ENCODE results near the gene EIF1.

EIF1 gene

DNA sequence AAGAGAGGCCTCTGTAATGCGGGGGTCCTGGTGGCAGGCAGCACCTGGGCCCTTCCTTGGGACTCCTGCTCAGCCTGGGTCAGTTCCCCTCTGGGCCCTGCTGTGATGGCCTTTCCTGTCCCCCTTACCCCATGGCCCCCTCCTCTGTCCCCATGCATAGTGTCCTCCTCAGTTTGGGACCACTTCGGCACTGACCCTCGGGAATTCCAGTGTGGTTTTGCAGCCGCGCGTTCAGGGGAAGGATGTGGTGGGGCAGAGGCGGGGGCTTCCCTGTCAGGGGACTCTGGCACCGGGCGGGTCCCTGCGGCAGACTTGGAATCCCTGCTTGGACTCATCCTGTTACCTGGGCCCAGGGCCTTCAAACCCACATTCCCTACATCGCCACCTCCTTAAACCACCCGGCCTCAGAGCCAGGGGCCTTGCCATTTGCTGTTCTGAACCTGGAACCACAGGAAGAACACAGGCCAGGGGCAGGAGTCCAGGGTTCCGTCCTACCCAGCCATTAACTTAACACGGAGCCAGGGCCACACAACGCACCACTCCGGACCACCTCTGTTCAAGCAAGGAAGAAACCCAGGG is 31.4 kb upstream of the EIF1 start:
- TF ChIP-seq, protein P1, sequence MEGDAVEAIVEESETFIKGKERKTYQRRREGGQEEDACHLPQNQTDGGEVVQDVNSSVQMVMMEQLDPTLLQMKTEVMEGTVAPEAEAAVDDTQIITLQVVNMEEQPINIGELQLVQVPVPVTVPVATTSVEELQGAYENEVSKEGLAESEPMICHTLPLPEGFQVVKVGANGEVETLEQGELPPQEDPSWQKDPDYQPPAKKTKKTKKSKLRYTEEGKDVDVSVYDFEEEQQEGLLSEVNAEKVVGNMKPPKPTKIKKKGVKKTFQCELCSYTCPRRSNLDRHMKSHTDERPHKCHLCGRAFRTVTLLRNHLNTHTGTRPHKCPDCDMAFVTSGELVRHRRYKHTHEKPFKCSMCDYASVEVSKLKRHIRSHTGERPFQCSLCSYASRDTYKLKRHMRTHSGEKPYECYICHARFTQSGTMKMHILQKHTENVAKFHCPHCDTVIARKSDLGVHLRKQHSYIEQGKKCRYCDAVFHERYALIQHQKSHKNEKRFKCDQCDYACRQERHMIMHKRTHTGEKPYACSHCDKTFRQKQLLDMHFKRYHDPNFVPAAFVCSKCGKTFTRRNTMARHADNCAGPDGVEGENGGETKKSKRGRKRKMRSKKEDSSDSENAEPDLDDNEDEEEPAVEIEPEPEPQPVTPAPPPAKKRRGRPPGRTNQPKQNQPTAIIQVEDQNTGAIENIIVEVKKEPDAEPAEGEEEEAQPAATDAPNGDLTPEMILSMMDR (IDR thresholded peaks at IDR 0.05; ENCODE audit: insufficient read depth, low read depth, low read length, missing control alignments): no peak
- no peak for DNase-seq (ENCODE audit: low read depth)
- no peak overlapping the region for H3K4me3 ChIP-seq (ENCODE audit: low read depth, low read length)

DNA sequence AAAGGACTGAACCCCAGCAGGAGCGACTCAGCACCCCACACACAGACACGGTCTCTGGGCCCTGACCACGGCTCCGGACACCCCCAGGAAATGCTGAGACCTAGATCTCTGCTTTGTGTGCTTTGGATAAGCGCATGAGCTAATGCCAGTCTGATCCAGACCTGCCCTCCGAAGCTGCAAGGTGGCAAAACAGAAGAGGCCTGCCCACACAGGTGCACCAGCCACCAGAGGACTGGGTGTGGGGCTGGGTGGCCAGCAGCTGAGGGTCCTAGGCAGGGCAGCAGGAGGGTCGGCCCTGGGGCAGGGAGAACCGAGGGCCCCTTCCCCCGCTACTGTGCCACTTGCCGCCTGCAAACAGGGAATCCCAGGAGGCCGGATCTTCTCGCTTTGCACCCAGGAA is 30.7 kb upstream of the EIF1 start:
- H3K4me3 ChIP-seq (ENCODE audit: low read depth, low read length): no peak overlapping the region
- no peak for DNase-seq (ENCODE audit: low read depth)
- TF ChIP-seq, protein P1 (IDR thresholded peaks at IDR 0.05; ENCODE audit: insufficient read depth, low read depth, low read length, missing control alignments): no peak

DNA sequence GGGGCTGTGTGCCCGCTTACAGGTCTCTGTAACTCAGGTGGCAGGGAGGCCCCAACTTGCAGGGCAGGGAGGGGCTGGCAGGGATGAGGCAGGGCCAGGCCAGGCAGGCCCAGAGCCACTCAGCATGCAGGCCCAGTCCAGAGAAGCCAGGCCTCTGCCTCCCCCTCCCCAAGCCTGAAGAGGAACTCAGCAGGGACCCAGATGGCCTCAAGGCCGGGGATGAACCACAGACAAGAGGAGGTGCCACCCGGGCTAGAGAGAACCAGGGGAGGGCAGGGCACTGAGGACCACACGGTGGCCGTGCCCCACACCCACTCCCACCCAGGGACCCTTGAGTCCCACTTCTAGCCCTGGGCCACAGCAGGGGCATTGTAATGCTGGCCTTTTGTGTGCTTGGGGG is 29.8 kb upstream of the EIF1 start:
- no peak for DNase-seq (ENCODE audit: low read depth)
- H3K4me3 ChIP-seq (ENCODE audit: low read depth, low read length): no peak overlapping the region
- TF ChIP-seq, protein P1 (IDR thresholded peaks at IDR 0.05; ENCODE audit: insufficient read depth, low read depth, low read length, missing control alignments): no peak

DNA sequence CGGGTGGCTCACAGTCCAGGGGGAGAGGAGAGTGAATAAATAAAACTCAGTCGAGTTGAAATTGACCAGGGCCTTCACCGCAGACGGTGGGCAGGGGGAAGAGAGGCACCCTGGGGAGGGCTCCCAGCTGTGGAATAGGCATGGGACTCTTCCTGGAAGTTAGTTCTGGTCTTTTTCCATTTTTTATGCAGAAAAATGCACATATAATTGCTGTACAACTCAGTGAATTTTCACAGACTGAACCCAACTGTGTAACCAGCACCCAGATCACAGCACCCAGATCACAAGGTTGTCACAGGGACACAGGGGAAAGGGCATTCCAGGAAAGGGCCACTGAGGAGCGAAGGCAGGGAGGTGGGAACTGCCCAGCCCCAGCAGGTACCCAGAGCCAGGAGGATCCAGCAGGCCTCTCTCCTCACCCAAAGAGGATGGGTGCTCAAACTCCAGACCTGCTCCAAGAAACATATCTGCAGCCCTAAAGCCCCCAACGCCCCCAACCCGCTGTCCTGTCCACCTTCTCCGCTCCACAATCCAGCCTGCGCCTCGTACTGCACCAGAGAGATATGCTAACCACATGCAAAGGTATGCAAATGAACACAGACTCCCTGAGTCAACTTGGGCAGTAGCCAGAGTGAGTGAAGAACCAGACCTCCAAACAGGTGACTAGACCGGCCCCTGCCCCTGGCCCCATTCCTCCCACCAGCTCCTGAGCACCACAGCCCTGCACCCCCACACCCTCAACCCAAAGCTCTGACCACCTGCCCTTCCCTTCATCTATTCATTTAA is 29.1 kb upstream of the EIF1 start:
- TF ChIP-seq, protein P1 (IDR thresholded peaks at IDR 0.05; ENCODE audit: insufficient read depth, low read depth, low read length, missing control alignments): no peak
- H3K4me3 ChIP-seq (ENCODE audit: low read depth, low read length): no peak overlapping the region
- DNase-seq (ENCODE audit: low read depth): no peak

DNA sequence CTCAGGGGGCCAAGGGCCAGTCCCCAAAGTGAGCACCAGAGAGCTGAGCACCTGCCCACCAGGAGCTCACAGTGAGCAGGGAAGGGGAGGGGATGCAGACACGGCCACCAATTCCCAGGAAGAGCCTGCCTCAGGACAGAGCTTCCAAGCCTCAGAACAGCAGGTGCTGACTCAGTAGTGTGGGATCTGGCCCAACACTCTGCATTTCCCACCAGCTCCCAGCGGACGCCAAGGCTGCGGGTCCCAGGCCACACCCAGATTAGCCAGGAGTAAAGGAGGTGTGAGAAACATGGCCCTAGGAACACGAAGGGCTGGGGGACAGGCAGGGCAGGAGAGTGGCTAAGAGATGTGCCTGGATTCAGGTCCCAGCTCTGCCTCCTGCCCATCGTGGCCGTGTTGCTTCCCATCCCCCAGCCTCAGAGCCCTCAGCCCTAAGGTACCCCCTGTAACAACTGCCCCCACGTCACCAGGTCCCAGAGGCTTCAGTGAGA is 28.4 kb upstream of the EIF1 start:
- no peak overlapping the region for H3K4me3 ChIP-seq (ENCODE audit: low read depth, low read length)
- TF ChIP-seq, protein P1 (IDR thresholded peaks at IDR 0.05; ENCODE audit: insufficient read depth, low read depth, low read length, missing control alignments): no peak
- no peak for DNase-seq (ENCODE audit: low read depth)

DNA sequence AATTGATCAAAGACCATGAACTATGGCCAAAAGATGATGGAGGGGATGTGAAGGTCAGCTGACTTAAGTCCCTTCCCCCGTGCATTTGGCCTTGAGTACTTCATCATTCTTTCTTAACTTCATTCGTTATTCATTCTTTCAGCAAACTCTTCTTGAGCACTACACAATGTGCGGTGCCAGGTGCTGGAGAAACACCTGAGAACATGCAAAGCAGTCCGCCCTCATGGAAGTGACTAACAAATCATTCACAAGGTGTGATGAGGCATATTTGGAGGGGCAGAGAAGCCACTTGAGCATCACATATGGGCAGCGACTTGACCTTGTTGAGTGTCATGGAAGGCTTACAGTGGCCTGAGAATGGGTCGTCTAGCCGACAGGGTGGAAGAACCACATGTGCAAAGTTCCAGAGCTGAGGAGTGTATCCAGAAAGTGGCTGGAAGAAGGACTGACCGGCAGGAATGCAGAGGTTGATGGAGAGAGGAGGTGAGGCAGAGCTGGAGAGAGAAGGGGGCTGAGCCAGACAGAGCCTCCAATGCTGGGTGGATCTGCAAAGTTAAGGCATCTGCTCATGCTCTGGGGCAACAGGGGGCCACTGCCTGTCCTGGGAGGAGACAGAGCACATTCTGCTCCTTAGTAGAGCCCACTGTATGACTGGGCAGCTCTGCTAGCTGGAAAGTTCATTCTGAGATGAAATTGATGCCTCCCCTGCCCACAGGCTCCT is 25.1 kb upstream of the EIF1 start:
- TF ChIP-seq, protein P1 (IDR thresholded peaks at IDR 0.05; ENCODE audit: insufficient read depth, low read depth, low read length, missing control alignments): no peak
- no peak for DNase-seq (ENCODE audit: low read depth)
- H3K4me3 ChIP-seq (ENCODE audit: low read depth, low read length): no peak overlapping the region
